ENCODE measurements around the gene S1PR5. TPM values are rescaled to one million over a fixed set of nuclear protein-coding genes. Genes with fewer than 3 reads are reported as not detected.

Gene S1PR5
- total RNA-seq, 3 donors from 2014 or later (not counting 1 experiment from before 2014, with no cell fraction given), result 307 to 433 (median 368) TPM

DNA sequence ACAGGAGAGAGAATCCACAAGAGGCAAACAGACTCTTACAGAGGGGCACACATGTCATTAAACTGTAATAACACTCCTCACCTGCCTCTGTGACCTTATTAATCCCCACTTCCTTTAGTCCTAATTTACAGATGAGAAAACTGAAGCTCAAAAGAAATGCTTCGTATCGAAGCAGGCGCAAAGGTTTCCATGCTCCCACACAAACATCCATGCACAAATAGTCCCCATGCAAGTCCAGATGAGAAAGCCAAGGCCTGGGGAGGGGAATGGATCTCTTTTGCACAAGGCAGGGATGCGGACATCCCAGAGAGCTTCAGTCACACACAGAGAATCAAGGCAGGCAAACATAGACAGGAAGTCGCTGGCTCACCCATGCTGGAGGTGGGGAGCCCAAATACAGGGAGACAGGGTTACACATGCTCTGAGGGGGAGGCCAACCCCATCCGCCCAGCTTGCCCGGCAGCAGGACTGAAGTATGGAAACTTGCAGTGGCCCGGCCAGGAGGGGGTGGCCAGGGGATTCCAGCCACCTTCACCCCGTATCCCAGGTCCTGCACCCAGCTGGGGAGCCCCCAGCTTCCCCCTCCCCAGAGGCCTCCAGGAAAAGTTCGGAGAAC, 468 bp downstream of the S1PR5 start:
- Histone ChIP-seq H3K36me3 (ENCODE audit: control insufficient read depth, insufficient read depth, low read length) (peaks cover 25% of the 10 kb centered on the region), H3K4me1 (ENCODE audit: control insufficient read depth, insufficient read depth, low read length) (peaks cover 80% of the 10 kb centered on the region), H3K27me3 (ENCODE audit: control insufficient read depth, insufficient read depth, low read length) (peaks cover 2% of the 10 kb centered on the region), H3K4me3 (ENCODE audit: low read length) (peak overlapping the region; percentile 97), H3K9me3 (ENCODE audit: control insufficient read depth, insufficient read depth, low read length) (no peaks in the 10 kb centered on the region), H3K27ac (ENCODE audit: low read length) (peak overlapping the region; percentile 92)
- Mint-ChIP-seq H3K27ac (peak overlapping the region; percentile 86 to 91), H3K4me3 (peak overlapping the region; percentile 81), H3K36me3 (peaks cover 17% of the 10 kb centered on the region), H3K9me3 (no peaks in the 10 kb centered on the region), H3K27me3 (ENCODE audit: low read depth in 2 of 2) (peaks cover 0 to 3% of the 10 kb centered on the region in 2 donors), H3K4me1 (peaks cover 59 to 62% of the 10 kb centered on the region in 2 donors)
- TF ChIP-seq, protein P1, sequence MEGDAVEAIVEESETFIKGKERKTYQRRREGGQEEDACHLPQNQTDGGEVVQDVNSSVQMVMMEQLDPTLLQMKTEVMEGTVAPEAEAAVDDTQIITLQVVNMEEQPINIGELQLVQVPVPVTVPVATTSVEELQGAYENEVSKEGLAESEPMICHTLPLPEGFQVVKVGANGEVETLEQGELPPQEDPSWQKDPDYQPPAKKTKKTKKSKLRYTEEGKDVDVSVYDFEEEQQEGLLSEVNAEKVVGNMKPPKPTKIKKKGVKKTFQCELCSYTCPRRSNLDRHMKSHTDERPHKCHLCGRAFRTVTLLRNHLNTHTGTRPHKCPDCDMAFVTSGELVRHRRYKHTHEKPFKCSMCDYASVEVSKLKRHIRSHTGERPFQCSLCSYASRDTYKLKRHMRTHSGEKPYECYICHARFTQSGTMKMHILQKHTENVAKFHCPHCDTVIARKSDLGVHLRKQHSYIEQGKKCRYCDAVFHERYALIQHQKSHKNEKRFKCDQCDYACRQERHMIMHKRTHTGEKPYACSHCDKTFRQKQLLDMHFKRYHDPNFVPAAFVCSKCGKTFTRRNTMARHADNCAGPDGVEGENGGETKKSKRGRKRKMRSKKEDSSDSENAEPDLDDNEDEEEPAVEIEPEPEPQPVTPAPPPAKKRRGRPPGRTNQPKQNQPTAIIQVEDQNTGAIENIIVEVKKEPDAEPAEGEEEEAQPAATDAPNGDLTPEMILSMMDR (IDR thresholded peaks at IDR 0.05), result no peak
- 34% methylated on average over 10 of the region's 10 CpGs for WGBS (ENCODE audit: insufficient coverage)
- intact Hi-C loops (cut with micrococcal nuclease), result loop anchor here (1.0 to 2.0 kb wide), 2 partner anchors 50 to 412 kb away; partner anchors contain the start of gene KRI1
- DNase-seq, result peak; percentile 46 to 60
- peak in 1 of 3 donors; percentile 9 for ATAC-seq

DNA sequence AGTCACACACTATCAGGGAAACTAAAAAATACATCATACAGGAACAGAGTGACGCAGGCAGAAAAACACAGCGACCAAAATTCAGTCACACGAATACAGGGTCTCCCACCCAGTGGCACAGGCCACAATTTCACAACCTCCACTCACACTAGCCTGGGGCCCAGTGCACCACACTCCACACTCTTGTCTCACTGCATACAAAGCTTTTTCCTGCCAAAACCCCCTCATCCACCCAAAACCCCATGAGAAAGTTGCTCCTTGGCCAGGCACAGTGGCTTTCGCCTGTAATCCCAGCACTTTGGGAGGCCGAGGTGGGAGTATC, 1.2 kb downstream of the S1PR5 start:
- ATAC-seq (peak; percentile 55 to 82 (median 68)), DNase-seq (peak; percentile 82)
- peaks cover 17% of the 10 kb centered on the region for H3K36me3 Mint-ChIP-seq
- no peaks in the 10 kb centered on the region for H3K9me3 ChIP-seq (ENCODE audit: control insufficient read depth, insufficient read depth, low read length)
- peaks cover 59% of the 10 kb centered on the region in 2 donors for H3K4me1 Mint-ChIP-seq
- intact Hi-C loops (cut with micrococcal nuclease), result loop anchor here (1.0 to 2.0 kb wide), 2 partner anchors 50 to 411 kb away; partner anchors contain the start of gene KRI1
- peak overlapping the region; percentile 97 for H3K4me3 ChIP-seq (ENCODE audit: low read length)
- WGBS (ENCODE audit: insufficient coverage), result 54% methylated on average over 5 of the region's 5 CpGs
- H3K27ac Mint-ChIP-seq, result peak overlapping the region; percentile 86 to 91
- H3K36me3 ChIP-seq (ENCODE audit: control insufficient read depth, insufficient read depth, low read length), result peaks cover 28% of the 10 kb centered on the region
- H3K4me1 ChIP-seq (ENCODE audit: control insufficient read depth, insufficient read depth, low read length), result peaks cover 79% of the 10 kb centered on the region
- H3K27ac ChIP-seq (ENCODE audit: low read length), result peak overlapping the region; percentile 92
- peak overlapping the region; percentile 81 for H3K4me3 Mint-ChIP-seq
- peaks cover 2% of the 10 kb centered on the region for H3K27me3 ChIP-seq (ENCODE audit: control insufficient read depth, insufficient read depth, low read length)
- peaks cover 0 to 3% of the 10 kb centered on the region in 2 donors for H3K27me3 Mint-ChIP-seq (ENCODE audit: low read depth in 2 of 2)
- no peaks in the 10 kb centered on the region for H3K9me3 Mint-ChIP-seq
- TF ChIP-seq, protein P1 (IDR thresholded peaks at IDR 0.05), result no peak

DNA sequence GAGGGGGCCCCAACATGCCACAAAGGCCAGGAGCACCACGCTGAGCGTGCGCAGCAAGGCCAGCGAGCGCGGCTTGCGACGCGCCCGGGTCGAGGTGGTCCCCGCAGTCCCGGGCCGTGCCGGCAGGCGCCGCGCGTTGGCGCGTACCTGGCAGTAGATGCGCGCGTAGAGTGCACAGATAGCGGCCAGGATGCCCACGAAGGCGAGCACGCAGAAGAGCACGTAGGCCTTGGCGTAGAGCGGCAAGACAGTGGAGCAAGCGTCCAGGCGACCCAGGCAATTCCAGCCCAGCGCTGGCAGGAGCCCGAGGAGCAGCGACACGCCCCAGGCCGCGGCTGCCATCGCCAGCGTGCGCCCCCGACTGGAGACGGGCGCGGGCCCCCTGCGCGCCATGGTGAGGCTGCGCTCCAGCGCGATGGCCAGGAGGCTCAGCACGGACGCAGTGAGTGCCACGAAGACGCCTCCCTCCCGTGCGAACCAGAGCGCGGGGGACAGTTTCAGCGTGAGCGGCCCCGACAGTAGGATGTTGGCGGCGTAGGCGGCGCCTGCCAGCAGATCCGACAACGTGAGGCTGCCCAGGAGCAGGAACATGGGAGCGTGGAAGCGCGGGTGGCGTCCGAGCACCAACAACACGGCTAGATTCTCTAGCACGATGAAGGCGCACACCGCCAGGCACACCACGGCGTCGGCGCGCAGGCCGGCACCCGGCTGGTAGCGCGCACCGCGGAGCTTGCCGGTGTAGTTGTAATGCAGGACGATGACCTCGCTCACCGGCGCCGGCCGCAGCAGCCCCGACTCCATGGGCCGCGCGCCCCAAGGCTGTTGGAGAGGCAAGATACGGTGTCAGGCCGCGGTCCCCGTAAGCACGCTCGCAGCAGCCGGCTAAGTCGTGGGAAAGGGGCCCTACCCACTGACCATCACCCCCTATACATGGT, 2.8 kb downstream of the S1PR5 start:
- ATAC-seq (peak in 1 of 3 donors; percentile 8), DNase-seq (peak; percentile 64 to 74)
- peaks cover 79% of the 10 kb centered on the region for H3K4me1 ChIP-seq (ENCODE audit: control insufficient read depth, insufficient read depth, low read length)
- TF ChIP-seq, protein P1 (IDR thresholded peaks at IDR 0.05), result no peak
- Mint-ChIP-seq H3K4me1 (peaks cover 47 to 55% of the 10 kb centered on the region in 2 donors), H3K36me3 (peaks cover 17% of the 10 kb centered on the region), H3K27me3 (ENCODE audit: low read depth in 2 of 2) (peaks cover 0 to 3% of the 10 kb centered on the region in 2 donors), H3K27ac (peak overlapping the region; percentile 86 to 91), H3K9me3 (no peaks in the 10 kb centered on the region), H3K4me3 (peak overlapping the region; percentile 81)
- 5% methylated on average over 103 of the region's 107 CpGs for WGBS (ENCODE audit: insufficient coverage)
- peaks cover 2% of the 10 kb centered on the region for H3K27me3 ChIP-seq (ENCODE audit: control insufficient read depth, insufficient read depth, low read length)
- intact Hi-C loops (cut with micrococcal nuclease), result loop anchor here (5.0 kb wide), 1 partner anchor 222 kb away; no protein-coding TSS in a partner anchor
- peaks cover 36% of the 10 kb centered on the region for H3K36me3 ChIP-seq (ENCODE audit: control insufficient read depth, insufficient read depth, low read length)
- H3K9me3 ChIP-seq (ENCODE audit: control insufficient read depth, insufficient read depth, low read length), result no peaks in the 10 kb centered on the region
- H3K27ac ChIP-seq (ENCODE audit: low read length), result peak overlapping the region; percentile 92
- peak overlapping the region; percentile 97 for H3K4me3 ChIP-seq (ENCODE audit: low read length)

All from natural killer cell (primary cell).